GM04504 (cell line): Measurements from ENCODE around the gene RNF167.
A peak's percentile ranks its signal among the peaks of the same experiment; 100 is the strongest.

ENCODE experiments used
- DNase-seq: peaks from one replicate; pipeline ENCODE4 v3.0.0-alpha.2; 2012; ENCODE audit warnings: low read depth

The RNF167 gene

DNA sequence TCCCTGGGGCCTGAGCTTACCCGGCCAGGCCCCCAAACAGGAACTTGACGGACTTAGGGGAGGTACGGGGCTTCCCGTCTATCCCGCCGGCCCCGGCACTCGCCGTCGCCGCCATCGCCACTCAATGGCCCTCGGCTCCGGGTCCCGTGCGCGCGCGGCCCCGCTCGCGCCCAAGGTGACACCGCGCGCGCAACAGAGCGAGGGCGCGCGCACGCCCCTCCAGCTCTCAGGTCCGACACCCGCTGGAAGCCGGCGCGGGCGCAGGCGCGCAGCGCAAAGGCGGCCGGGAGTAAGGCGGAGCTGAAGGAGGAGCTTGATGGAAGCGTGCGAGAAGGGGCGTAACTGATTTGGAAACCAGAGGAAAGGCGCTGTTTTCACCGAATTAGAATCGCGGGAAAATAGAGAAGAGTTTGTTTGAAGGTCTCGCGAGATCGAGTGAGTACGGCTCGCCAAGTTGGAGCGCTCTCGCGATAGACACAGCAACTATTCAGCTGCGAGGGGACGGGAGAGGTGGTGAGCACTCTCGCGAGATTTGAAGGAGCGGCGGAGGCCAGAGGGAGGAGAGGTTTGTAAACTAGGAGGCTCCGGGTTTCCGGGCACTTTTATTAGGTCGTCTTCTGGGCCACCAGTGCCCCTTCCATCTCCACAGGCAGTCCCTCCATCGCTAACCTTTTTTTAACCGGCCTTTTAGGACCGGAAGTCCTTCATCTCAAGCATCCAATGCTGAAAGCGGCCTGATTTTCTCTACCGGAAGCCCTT lies at the start of gene RNF167, which contains the start of gene SLC25A11:
Gene RNF167 (plus strand): TSS at position 473 of the 759 bp plus-strand sequence. CDS start 642 bp downstream, outside the sequence.
Gene SLC25A11 (minus strand): TSS at position 251 of the 759 bp plus-strand sequence. CDS start 136 bp downstream, at position 115.
- peak; percentile 100 for DNase-seq

DNA sequence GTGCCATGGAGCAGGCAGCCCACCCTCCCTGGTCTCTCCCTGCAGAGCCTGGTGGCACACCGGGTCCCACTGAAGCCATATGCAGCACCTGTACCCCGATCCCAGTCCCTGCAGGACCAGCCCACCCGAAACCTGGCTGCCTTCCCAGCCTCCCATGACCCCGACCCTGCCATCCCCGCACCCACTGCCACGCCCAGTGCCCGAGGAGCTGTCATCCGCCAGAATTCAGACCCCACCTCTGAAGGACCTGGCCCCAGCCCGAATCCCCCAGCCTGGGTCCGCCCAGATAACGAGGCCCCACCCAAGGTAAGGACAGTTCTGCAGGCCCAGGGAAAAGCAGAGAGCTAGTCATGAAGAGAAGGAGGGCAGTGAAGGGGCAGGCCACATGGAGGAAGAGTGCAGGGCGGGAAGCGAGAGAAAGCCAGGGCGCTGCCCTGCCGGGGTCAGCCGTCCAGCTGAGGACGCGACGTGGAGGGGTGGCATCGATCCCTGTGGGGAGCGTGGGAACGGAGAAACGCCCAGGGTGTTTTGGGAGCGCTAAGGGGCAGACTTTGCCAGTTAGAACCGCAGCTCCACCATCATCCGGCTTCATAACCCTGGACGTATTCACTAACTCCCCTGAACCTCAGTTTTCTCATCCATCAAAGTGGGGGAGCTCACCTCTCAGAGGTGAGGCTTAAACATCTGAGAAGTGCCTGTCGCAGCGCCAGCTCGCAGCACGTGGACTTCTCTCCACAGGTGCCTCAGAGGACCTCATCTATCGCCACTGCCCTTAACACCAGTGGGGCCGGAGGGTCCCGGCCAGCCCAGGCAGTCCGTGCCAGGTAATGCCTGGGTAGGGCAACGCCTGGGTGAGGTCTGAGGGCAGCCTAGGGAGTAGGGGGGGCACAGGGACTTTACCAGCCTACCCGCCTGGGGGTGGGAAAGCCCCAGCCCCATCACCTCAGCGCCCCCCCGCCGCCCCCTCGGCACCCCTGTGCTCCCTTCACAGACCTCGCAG lies 48.4 kb upstream of the RNF167 start:
- no peak for DNase-seq

DNA sequence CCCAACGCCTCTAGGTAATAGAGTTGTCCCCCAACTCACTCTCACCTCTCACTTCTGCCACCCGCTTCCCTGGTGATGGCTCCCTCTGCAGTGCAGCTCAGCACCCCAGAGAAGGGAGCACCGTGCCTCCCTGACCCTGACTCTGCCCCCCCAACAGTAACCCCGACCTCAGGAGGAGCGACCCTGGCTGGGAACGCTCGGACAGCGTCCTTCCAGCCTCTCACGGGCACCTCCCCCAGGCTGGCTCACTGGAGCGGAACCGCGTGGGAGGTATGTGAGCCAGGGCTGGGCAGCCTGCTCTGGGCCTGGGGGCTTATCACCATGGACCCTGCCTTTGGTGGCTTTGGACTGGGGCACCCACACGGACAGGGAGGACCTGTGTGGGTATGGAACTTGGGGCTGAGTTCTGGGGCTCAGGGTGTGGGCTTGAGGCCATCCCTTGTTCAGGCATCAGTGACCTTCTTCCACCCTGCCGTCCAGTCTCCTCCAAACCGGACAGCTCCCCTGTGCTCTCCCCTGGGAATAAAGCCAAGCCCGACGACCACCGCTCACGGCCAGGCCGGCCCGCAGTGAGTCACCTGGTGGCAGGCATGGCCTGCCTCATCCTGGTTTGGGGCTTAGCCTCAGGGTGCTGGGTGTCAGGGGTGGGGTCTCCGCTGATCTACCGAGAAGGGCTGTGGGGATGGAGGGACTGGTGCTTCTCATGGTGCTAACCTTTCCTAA lies 47.4 kb upstream of the RNF167 start:
- no peak for DNase-seq

DNA sequence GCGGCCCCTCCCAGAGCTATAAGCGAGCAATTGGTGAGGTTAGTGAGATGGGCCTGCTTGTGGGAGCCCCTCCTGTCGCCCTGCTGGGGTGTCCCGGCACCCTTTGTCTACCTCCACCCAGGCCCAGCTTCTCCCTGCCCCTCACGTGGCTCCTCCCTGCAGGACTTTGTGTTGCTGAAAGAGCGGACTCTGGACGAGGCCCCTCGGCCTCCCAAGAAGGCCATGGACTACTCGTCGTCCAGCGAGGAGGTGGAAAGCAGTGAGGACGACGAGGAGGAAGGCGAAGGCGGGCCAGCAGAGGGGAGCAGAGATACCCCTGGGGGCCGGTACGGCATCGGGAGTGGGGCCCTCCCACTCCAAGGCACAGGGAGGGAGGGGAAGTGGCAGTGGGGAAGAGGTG lies 46.8 kb upstream of the RNF167 start:
- no peak for DNase-seq

DNA sequence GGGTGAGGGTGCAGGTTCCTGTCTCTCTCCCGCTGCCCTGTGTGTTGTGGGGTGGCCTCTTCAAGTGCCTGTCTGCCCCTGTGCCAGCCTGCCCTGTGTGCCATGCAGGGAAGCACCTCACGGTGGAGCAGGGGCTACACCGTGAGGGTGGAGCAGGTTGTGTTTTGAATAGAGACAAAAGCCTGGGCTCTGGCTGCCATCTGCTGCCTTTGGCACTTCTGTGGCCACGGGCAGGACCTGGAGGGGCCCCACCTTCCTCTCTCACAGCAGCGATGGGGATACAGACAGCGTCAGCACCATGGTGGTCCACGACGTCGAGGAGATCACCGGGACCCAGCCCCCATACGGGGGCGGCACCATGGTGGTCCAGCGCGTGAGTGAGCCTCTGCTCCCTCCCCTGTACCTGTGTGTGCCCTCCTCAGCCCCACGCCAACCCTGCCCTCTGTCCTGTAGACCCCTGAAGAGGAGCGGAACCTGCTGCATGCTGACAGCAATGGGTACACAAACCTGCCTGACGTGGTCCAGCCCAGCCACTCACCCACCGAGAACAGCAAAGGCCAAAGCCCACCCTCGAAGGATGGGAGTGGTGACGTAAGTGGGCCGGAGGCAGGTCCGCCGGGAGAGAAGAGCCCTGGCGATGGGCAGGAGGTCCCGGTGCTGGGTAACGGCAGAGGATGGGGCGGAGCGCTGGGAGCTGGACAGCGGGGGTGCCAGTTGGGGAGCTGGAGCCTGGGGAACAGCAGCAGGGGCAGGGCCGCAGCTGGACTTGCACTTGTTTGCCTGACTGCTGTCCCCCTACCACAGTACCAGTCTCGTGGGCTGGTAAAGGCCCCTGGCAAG lies 46.1 kb upstream of the RNF167 start:
- DNase-seq = no peak

DNA sequence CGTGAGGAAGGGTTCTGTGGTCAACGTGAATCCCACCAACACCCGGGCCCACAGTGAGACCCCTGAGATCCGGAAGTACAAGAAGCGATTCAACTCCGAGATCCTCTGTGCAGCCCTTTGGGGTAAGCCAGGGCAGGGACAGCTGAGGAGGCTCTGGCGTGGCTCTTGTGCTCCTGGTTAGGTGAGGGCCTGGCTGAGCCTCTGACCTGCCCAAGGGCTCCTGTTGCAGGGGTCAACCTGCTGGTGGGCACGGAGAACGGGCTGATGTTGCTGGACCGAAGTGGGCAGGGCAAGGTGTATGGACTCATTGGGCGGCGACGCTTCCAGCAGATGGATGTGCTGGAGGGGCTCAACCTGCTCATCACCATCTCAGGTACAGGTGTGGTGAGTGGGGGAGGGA lies 44.9 kb upstream of the RNF167 start:
- no peak for DNase-seq

DNA sequence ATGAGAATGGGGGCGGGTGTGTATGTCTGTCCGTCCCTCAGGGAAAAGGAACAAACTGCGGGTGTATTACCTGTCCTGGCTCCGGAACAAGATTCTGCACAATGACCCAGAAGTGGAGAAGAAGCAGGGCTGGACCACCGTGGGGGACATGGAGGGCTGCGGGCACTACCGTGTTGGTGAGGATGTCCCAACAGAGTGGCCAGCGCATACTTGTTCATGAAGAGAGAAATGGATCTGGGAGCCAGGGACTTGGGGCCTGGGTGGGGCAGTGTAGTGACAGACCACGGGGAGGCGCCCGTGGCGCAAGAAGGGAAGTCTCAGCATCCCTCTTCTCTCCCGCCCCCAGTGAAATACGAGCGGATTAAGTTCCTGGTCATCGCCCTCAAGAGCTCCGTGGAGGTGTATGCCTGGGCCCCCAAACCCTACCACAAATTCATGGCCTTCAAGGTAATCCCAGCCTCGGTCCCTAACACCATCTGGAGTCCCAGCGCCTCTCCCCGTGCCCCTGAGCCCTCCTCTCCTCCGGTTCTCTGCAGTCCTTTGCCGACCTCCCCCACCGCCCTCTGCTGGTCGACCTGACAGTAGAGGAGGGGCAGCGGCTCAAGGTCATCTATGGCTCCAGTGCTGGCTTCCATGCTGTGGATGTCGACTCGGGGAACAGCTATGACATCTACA lies 44.3 kb upstream of the RNF167 start:
- no peak for DNase-seq

DNA sequence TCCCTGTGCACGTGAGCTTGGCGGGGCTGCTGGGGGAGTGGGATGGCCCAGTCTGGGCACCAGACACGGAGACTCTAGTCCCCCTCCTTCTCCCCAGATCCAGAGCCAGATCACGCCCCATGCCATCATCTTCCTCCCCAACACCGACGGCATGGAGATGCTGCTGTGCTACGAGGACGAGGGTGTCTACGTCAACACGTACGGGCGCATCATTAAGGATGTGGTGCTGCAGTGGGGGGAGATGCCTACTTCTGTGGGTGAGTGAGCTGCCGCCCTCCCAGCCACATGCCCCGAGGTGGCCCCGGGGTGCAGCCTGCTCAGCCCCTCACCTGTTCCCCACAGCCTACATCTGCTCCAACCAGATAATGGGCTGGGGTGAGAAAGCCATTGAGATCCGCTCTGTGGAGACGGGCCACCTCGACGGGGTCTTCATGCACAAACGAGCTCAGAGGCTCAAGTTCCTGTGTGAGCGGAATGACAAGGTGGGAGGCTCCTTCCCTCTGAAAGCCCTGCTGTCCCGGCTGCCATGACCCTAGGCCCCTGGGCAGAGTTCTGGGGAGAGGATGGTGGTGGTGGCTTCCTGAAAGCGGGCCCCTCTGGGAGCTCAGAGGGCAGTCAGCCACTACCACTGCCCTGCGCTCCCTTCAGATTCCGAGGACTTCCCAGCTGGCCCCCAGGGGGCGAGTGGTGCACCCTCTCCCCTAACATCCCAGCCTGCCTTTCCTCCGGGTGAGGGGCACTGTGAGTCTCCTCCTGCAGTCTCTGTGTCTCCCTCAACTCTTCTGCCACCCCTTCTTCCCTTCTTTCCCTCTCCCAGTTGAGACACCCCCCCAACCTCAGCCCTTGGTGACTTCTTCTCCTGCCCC lies 43.5 kb upstream of the RNF167 start:
- DNase-seq = no peak

DNA sequence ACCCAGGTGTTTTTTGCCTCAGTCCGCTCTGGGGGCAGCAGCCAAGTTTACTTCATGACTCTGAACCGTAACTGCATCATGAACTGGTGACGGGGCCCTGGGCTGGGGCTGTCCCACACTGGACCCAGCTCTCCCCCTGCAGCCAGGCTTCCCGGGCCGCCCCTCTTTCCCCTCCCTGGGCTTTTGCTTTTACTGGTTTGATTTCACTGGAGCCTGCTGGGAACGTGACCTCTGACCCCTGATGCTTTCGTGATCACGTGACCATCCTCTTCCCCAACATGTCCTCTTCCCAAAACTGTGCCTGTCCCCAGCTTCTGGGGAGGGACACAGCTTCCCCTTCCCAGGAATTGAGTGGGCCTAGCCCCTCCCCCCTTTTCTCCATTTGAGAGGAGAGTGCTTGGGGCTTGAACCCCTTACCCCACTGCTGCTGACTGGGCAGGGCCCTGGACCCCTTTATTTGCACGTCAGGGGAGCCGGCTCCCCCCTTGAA lies 42.8 kb upstream of the RNF167 start:
- no peak for DNase-seq

DNA sequence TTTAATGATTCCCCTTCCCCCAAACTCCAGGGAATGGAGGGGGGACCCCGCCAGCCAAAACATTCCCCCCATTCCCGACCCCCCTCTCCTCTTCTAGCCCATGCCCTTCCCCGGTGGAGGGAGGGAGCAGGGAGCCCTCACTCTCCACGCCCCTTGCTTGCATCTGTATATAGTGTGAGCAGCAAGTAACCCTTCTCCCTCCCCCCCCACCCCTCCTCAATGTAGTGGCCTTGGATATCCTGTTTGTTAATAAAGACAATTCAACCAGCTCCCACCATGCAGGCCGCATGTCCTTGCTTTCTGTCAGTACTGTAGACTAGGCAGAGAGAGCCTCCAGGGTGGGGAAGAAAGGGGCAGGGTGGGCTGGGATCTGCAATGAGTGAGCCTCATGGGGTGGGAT lies 42.3 kb upstream of the RNF167 start:
- DNase-seq = no peak

DNA sequence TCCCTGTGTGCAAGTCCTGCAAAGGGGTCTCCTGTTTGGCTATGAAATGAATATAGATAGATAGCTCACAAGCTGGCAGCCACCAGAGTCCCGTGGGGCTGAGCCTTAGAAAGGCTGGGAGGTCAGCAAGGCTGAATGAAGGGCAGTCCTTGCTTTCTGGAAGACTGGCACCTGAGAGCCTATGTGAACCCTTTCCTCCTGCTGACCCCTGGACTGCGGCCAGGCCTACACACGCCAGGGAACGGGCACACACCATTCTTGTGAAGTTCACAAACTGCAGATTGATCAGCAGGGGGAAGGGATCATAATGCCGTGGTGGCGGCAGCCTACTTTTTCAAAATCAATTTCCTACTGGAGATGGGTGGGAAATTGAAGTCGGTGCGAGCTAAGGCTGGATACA lies 41.7 kb upstream of the RNF167 start:
- DNase-seq = no peak

DNA sequence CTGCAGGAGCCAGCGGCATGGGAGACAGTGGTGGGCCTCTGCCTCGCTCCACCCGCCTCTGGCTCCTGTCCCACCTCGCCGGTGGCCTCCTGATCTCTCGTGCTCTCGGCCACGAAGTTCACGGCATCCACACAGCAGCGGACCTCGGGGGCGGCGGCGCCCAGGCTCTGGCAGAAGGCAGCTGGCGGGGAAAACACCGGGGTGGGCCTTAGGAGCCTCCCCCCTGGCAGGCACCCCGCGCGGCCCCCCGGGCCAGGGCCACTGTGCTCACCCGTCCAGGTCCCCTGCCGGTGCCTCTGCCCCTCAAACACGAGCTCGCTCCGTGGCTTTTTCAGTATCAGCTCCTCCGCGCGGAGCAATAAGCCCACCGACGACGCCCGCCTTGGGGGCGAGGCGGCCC lies 41.1 kb upstream of the RNF167 start:
- DNase-seq = no peak

DNA sequence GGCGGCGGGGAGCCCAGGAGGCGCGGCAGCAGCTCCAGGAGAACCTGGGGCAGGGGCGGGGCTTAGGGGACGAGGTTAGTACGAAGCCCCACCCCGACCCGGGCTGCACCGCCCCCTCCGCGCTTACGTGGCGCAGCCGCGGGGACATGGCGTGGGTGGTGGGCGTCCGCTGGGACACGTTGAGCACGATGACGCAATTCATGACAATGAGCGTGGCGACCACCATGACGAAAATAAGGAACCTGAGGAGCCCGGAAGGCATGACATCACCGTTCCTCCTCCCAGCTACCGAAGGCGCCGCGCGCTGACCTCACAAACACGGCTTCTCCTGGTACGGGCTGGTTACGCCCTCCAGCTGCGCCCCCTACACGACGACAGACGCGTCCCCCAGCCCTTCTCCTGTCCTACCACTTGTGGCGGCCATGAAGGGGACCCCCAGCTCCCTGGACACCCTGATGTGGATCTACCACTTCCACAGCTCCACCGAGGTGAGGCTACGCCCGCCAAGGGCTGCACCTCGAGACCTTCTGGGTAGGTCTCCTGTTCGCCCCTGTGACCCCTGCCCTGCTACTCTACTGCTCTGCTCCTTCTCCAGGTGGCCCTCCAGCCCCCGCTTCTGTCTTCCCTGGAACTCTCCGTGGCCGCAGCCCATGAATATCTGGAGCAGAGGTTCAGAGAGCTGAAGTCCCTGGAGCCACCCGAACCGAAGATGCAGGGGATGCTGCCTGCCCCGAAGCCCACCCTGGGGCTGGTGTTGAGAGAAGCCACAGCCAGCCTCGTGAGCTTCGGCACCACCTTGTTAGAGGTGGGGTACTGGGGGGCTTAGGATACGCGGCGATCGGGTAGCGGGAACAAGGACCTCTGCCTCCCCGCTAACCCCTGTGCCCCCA lies 40.5 kb upstream of the RNF167 start, which contains the start of gene C17orf107:
Gene C17orf107 (plus strand): TSS at position 196 of the 890 bp plus-strand sequence. CDS start 227 bp downstream, at position 423.
- no peak for DNase-seq

DNA sequence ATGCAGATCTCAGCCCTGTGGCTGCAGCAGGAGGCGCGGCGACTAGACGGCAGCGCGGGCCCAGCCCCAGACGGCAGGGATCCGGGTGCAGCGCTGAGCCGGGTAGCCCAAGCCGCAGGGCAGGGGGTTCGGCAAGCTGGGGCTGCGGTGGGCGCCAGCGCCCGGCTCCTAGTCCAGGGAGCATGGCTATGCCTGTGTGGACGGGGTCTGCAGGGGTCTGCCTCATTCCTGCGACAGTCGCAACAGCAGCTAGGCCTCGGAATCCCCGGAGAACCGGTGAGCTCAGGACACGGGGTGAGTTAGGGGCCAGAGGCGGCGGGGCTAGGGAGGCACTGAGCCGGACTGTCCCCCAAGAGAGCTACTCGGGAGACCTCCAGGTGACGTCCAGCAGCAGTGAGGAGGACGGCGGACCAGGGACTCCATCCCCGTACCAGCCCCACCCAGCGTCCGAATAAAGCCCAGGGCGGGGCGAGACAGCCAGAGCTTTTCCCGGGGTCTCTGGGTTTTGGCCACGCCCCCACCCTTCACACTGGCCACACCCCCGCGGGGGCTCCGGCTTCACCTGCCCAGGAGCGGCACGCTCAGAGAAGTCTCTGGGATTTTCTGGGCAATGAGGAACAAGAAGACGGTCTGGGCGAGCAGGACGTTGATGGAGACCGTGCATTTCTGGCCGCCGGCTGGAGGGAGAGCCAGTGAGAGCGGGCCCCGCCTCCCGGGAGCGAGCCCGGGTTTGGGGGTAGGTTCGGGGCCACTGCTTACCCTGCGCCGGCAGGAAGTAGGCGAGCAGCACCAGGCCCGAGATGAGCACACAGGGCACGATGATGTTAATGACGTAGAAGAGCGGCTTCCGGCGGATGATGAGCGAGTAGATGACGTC lies 39.6 kb upstream of the RNF167 start:
- no peak for DNase-seq

DNA sequence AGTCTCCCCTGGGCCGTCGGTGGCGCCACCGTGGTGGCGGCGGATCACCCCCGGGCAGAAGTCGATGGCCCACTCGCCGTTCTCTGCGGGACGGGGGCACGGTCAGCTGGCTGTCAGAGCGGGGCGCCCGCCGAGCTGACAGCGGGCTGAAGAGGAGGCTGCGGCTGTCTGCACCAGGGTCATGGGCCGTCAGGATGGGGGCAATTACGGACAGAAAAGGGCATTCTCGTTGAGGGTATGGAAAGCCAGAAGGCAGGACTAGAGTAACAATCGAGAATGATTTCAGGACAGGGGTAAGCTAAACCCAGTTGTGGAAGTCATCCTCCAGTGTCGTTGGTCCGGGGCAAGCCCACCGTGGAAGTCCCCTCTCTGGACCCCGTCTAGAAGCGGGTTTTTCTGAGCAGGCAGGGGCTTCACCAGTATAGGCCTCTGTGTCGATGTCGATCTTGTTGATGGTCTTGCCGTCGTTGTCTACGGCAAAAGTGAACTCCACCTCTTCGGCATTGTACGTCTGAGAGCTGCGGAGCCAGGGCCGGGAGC lies 38.9 kb upstream of the RNF167 start:
- no peak for DNase-seq

DNA sequence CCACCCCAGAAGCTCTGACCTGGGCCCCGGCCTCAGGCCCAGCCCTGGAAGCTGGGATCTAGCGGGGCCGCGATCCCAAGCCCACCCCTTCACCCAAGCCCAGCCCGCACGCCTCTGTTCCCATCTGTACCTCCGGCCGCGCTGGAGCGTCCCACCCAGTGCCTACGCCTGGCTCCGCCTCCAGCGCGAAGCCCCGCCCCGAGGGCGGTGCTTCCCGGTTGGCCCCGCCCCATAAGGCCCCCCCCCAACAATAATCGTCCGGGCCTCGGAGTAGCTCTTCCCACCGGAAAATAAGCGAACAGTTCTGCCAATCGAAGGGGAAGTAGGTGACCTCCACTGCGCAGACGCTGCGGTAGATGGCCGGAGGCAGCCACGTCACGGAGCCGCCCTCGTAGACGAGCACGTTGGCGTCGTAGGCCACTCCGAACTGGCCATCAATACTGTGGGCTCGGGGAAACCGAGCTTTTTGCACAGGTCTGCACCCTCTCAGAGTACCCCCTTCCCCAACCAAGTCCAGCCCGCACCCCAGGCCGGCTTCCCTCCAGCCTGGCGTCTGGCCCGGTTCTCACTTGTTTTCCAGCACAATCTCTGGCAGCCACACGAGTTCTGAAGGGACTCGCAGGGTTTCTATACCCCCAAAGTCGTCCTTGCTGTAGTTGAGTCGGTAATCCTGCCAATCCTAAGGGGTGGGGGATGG lies 38.3 kb upstream of the RNF167 start:
- DNase-seq = no peak
